Stimulated activated CD8-positive, alpha-beta memory T cell treated with anti-CD3 and anti-CD28 coated beads, Interleukin-4, amount 100 ng/mL, for 4 hours (primary cell): Measurements from ENCODE around the gene ECEL1.
"Not testable (repeated sequence)": the region's sequence is repeated elsewhere in the genome, so short reads cannot be mapped to it uniquely, and the experiment has no call there.

Source experiments
- DNase-seq, 2 donors: peaks; one replicate each; pipeline ENCODE4 v3.0.0-alpha.2; 2020; ENCODE audit warnings: low read depth in 2 of 2, low spot score in 1 of 2

Gene ECEL1, protein sequence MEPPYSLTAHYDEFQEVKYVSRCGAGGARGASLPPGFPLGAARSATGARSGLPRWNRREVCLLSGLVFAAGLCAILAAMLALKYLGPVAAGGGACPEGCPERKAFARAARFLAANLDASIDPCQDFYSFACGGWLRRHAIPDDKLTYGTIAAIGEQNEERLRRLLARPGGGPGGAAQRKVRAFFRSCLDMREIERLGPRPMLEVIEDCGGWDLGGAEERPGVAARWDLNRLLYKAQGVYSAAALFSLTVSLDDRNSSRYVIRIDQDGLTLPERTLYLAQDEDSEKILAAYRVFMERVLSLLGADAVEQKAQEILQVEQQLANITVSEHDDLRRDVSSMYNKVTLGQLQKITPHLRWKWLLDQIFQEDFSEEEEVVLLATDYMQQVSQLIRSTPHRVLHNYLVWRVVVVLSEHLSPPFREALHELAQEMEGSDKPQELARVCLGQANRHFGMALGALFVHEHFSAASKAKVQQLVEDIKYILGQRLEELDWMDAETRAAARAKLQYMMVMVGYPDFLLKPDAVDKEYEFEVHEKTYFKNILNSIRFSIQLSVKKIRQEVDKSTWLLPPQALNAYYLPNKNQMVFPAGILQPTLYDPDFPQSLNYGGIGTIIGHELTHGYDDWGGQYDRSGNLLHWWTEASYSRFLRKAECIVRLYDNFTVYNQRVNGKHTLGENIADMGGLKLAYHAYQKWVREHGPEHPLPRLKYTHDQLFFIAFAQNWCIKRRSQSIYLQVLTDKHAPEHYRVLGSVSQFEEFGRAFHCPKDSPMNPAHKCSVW

DNA sequence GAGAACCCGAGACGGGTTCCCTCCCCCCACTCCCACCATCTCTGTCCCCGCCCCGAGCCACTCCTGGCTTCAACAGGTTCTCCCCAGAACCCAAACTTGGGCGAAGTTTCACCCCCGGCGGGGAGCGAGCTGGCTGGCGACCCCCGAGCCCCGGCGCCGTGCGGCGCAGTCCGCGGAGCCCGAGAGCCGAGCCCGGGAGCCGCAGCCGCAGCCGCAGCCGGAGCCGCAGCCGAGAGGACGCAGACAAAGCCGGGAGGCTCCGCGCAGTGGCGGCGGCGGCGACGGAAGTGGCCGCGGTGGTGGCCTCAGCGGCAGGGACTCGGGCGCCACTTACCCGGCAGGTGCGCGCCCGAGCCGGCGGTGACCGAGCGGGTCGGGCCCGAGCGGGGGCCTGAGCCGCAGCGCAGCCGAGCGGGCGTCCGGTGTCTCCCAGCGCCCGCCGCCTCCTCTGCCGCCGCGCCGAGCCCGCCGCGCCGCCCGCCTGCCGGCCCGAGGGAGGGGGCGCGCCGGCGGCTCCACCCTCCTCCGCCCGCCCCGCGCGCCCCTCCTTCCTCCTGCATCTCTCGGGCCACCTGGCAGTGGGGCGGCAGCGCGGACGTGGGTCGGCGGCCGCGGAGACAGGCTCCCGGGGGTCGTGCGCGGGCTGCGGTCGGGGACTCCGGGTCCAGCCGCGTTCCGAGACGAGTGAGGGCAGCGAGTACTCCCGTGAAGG is at the start of gene ECEL1:
Gene ECEL1, minus strand, starts transcription at position 450 of the 712 bp plus-strand sequence. CDS start 1,181 bp downstream, outside the sequence.
- no peak for DNase-seq

DNA sequence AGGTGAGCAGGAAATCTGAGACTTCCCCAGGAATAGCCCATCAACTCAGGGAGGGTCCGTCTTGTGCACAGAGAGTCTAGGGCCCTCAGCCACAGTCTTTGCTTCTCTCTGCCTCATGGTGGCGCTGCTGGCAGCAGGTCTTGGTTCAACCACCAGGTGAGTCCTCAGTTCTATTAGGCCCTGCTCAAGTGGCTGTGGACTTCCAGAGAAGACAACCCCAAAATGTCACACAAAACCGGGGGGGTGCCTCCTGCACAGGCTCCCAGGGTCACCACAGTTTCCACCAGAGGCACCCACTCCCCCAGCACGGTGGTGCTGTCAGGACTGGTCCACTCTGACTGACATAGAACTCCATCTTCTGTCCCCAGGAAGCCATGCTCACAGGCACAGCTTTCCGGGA is 49.4 kb upstream of the ECEL1 start:
- DNase-seq, result no peak

DNA sequence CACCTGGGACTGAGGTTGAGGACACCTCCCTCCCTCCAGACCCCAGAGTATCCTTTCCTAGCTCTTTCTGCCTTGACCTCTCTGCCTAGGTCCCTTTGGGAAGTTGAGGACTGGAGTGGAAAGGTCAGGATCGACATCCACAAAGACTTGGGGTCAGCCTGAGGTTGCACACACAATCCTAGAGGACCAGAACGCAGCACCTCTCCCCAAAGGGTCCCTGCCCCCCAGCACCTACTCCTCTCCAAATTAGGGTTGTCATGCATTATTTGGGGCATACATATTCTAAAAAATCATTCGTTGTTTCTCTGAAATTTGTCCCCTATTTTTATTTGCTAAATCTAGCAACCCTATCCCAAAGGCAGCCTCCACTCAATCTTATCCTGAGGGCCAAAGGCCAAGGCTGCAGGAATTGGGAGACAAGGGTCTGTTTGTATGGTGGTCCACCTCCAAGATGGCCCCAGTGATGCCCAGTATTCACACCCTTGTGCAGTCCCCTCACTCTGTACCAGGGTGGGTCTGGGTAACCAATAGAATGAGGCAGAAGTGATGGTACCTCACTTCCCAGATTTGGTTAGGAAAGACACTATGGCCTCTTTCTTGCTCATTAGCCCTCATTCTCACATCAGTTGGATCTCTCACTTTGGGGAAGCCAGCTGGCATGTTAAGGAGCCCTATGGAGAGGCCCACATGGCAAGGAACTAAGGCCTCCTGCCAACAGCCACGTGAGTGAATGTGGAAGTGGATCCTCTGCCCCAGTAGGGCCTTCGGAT is 48.3 kb upstream of the ECEL1 start:
- DNase-seq, result no peak

DNA sequence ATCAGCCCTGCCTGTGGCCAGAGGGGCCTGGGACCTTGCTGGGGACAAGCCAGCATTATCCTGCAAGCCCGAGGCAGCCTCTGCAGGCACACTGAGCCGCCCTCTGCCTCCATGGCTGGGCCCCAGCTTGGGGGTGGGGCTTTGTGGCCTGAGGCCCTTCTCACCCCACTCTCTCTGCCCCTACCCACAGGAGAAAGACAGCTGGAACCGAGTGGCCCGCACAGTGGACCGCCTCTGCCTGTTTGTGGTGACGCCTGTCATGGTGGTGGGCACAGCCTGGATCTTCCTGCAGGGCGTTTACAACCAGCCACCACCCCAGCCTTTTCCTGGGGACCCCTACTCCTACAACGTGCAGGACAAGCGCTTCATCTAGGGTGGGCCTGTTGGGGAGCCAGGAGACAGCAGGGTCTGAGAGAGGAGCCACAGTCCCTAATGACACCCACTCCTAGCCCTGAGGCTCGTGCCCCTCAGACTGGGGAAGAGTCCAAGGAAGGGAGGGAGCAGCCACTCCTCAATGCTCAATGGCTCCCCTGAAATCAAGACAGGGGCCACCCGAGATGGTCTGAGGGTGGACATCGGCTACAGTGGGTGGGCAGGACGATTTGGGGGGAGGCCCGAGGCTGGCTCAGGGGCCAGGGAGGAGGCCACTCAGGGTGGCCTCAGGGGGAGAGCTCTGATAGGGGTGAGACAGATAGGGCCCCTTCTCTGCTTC is 47.5 kb upstream of the ECEL1 start:
- no peak for DNase-seq

DNA sequence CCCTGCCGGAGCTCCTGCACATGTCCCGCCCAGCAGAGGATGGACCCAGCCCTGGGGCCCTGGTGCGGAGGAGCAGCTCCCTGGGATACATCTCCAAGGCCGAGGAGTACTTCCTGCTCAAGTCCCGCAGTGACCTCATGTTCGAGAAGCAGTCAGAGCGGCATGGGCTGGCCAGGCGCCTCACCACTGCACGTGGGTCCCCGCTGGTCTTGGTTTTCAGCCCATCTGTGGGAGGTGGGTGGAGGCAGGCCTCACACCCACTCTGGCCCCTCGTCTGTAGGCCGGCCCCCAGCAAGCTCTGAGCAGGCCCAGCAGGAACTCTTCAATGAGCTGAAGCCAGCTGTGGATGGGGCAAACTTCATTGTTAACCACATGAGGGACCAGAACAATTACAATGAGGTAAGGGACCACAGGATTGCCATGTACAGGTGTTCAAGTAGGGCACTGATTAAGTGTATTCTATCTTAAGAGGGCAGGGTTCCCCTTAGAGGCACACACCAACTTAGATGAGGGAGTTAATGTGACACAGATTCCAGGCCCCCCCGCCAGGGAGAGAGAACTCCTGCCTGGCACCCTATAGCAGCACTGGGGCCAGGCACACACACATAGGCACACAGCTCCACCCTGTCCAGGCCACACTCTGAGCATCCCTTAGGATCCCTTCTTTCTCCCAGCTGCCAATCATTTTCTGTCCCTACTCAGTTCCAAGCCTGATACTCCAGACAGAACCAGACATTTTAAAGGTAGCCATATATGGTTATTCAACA is 46.5 kb upstream of the ECEL1 start:
- DNase-seq, result no peak

DNA sequence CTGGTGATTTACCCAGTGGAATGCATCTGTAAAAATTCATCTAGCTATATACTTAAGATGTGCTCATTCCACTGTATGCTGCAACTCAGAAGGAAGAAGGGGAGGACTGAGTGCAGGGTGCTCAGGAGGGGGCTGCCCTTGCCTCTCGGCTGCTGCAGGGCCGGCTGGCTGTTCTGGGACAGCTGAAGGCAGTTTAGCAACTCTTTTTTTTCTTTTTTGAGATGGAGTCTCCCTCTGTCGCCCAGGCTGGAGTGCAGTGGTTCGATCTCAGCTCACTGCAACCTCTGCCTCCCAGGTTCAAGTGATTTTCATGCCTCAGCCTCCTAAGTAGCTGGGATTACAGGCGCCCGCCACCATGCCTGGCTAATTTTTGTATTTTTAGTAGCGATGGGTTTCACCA is 45.2 kb upstream of the ECEL1 start:
- DNase-seq, result not testable (repeated sequence)

DNA sequence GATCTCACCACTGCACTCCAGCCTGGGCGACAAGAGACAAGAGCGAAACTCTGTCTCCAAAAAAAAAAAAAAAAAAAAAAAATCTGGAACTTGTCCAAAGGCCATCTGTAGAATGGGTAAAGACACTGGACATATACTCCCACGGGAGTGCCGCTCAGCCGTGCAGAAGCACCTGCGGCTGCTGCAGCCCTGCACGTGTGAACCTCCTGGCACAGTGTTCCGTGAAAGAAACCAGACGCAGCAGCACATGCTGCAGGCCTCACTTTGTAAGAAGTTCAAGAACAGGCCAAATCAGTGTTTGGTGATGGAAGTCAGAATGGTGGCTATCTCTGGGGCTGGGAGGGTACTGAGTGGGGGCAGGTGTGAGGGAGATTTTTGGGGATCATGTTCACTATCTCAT is 44.8 kb upstream of the ECEL1 start:
- no peak for DNase-seq

DNA sequence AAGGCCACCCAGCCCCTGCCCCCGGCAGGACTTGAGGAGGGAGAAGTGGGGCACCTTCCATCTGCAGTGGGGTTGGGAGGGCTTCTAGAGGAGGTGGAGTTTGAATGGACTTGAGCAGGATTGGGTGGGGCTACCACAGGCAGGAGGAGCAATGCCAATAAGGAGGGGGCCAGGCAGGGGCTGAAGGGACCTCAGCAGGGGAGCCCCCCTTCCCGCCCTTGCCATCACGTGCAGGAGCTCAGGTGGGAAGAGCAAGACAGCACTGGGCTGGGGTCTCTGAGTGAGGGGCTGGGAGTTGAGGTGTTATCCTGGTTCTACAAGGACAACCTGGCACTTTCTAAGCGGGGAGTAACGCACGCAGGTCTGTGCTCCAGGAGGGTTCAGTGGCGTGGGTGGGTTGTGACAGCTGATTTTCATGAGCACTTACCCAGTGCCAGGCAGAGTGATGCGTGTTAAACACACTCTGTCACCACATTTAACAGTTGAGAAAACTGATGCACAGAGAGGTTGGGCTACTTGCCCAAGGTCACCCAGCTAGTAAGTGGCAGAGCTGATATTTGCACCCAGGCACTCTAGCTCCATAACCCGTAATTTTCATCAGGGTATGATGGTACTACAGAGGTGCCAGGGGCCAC is 43.1 kb upstream of the ECEL1 start:
- no peak for DNase-seq

DNA sequence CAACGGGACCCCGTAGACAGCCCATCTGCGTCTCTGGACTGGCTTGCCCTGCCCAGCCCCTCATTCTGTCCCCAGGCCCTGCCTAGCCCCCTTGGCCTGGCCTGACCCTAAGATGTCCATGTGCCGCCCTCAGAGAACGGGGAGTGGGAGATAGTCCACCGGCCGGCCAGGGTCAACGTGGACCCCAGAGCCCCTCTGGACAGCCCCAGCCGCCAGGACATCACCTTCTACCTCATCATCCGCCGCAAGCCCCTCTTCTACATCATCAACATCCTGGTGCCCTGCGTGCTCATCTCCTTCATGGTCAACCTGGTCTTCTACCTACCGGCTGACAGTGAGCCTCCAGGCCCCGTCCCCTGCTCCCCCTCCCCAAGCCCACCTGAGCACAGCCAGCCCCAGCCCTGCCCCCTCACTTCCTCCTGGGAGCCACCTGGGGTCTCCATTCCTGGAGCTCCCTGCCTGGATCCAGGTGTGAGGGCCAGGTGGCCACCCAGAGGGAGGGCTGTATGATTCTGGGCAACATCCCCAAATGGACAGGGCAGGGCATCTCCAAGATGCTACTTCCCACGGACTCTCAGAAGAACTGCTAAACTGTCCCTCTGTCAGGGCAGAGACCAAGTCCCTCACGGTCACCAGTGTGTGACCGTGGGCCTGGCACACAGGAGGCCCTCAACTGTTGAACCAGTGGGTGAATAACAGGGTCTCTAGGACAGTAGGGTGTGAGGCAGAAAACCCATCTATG is 42.3 kb upstream of the ECEL1 start:
- DNase-seq, result no peak

DNA sequence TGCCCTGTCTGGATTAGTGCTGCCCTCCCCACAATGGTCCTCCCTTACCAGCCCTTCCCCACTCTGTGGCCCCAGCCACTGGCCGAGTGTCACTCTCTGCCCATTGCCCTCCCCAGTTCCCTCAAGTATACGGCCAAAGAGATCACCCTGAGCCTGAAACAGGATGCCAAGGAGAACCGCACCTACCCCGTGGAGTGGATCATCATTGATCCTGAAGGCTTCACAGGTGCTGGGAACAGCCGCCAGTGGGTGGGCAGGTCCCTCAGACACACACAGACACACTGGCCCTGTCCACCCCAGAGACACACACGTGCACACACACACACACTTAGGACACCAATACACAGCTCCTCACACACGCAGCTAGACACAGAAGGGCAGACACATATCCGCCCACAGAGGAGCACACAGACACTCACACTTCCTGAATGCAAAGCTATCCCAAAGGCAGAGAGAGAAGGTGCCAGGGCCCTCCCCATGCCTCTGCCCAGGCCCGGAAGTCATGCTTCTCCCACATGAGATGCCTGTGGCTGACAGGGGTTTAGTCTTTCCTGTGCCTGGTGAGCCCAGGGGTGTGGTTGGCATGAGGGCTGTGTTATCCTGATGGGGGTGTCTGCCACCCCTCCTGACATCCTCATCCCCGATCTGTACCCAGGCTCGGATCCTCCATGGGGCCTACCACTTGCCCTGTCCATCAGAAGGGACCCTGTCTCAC is 41.3 kb upstream of the ECEL1 start:
- DNase-seq, result no peak

DNA sequence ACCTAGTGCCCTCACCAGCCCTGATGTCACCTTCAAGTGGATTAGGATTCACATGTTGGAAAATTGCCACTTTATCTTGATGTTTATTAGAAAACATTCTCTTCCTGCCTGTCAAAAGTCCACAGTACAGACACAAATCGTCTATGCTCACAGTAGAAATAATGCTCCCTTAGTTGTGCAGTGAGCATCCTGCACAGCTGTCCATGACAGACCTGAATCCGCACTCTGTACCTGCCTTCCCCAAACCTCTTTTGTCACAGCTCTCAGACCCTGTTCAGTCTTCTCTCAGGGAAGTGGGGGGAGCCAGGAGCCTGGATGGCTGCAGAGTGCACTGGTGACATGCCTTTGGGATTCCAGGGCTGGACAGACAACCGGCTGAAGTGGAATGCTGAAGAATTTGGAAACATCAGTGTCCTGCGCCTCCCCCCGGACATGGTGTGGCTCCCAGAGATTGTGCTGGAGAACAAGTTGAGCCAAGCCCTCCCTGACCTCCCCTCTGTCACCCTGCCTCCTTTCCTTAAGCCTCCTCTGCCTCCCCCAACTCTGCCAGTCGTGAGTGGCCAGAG is 40.4 kb upstream of the ECEL1 start:
- DNase-seq, result no peak

DNA sequence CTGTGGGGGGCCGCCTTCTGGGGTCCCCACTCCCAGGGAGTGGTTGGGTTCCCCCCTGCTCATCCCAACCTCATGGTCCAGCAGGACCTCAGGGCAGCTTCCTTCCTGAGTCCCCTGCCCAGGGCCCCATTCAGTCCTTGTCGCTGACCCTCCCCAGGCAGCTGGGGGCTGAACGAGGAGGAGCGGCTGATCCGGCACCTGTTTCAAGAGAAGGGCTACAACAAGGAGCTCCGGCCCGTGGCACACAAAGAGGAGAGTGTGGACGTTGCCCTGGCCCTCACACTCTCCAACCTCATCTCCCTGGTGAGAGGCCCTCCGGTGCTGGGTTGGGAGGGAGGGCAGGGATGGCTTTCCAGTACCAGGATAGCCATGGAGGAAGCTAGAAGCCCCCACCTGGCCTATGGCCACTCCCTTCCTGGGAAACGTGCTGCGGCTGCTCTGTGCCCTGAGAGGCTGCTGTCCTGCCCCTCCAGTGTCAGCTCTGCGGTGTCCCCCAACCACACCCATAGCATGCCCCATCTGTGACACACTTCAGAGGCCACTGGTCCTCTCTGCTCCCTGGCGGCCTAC is 38.8 kb upstream of the ECEL1 start:
- DNase-seq, result no peak

DNA sequence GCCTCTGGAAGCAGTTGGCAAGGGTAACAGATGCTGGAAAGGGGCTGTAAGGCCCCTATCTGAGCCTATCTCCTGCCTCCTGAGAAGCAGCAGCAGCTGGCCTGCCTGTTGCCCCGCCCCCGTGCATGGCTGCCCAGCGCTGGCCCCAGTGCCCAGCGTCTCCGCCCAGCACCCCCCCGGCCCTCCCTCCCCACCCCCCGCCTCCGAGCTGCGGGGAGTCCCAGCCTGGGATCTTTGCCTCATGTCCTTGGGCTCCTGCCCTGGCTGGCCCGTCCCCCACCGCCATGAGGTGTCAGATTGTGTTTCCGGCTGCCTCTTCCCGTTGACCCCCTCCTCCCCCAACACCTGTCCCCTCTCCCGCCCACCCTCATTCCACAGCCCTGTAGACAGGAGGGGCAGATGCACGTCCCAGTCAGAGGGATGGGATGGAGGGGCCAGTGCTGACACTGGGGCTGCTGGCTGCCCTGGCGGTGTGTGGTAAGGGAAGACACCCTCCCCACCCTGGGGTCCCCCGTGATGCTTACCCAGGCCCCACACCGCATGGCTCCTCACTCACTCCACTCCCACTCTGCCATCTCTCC is 38.2 kb upstream of the ECEL1 start, which contains the start of gene CHRND:
Gene CHRND, plus strand, starts transcription at position 370 of the 581 bp plus-strand sequence. Its CDS starts 56 bp downstream, at position 426.
- no peak for DNase-seq

DNA sequence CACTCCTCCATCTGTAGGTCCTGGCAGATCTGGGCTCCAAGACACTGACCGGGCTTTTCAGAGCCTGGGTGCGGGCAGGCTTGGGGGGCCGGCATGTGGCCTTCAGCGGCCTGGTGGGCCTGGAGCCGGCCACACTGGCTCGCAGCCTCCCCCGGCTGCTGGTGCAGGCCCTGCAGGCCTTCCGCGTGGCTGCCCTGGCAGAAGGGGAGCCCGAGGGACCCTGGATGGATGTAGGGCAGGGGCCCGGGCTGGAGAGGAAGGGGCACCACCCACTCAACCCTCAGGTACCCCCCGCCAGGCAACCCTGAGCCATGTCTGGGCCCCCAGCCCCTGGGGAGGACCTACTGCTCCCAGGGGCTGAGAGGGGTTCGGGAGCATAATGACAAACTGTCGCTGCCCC is 37.6 kb upstream of the ECEL1 start:
- DNase-seq, result no peak

DNA sequence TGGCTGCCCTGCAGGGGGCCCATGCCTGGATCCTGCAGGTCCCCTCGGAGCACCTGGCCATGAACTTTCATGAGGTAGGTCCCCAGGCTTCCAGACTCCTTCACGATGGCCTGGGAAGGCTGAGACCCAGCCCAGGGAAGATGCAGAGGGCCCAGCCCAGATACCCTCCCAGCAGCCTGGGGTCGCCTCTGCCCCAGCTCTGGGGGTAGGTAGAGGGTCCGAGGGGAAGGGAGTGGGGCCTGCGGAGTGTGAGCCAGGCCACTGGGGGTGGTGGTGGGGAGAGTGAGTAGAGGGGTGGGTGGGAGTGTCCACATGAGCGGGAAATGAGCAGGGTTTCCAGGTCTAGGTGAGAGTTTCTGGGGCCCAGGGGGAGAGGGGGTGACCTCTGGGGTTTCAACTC is 37.1 kb upstream of the ECEL1 start:
- no peak for DNase-seq

DNA sequence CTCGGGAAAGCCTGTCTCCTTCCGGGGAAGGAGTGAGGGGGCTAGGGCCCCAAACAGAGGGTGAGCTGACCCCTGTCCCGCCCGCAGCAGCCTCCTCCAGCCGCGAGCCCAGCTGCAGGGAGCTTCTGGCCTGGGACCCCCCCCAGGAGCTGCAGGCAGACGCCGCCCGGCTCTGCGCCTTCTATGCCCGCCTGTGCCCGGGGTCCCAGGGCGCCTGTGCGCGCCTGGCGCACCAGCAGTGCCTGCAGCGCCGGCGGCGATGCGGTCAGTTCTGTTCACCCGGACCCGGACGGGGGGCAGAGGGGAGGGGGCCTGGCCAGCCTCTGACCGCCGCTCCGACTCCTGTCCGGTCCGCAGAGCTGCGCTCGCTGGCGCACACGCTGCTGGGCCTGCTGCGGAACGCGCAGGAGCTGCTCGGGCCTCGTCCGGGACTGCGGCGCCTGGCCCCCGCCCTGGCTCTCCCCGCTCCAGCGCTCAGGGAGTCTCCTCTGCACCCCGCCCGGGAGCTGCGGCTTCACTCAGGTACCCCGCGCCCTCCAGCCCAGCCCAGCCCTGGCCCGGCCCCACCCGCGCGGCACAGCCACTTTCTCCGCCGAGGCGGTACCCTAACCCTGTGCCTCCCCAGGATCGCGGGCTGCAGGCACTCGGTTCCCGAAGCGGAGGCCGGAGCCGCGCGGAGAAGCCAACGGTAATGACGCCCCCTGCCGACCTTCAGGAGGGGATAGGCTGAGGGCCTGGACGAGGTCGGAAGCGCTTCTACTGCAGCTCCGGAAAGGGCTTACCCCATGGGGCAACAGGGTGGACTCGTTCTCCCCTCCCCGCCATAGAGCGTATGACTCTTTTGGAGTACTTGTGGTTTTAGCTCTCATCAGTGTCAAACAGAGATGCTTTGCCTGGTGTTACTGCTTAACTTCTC is 36.3 kb upstream of the ECEL1 start:
- DNase-seq, result no peak
